H1 (cell line): ENCODE measurements around the gene MITF. TPM values are rescaled to one million over a fixed set of nuclear protein-coding genes. Genes with fewer than 3 reads are reported as not detected.

Source experiments
- CTCF ChIA-PET: fragments of 300-600 bp; sonication (Branson Sonifier 250); formaldehyde crosslinking; loops from one replicate; lab custom pipeline; 2021; ENCODE audit not compliant: partially characterized antibody; lab: Charles Lee
- POLR2A ChIA-PET: fragments of 300-600 bp; sonication (Branson Sonifier 250); formaldehyde crosslinking; loops from one replicate; lab custom pipeline; 2021; ENCODE audit warnings: inconsistent platforms; ENCODE audit not compliant: partially characterized antibody; lab: Charles Lee
- DNase-seq, 2 experiments: peaks; one replicate each; pipeline versions ENCODE4 v3.0.0 to v3.0.0-alpha.2; 2010 to 2022; ENCODE audit warnings: low spot score in 2 of 2, low read depth in 1 of 2, mixed read lengths in 1 of 2
- FAIRE-seq: peaks from 2 replicates; lab custom pipeline; 2011; peaks lifted over from hg19 to GRCh38; lab: Jason Lieb, UNC
- H2AFZ ChIP-seq: 2 replicates; pipeline ENCODE4 v1.8.1; 2012; ENCODE audit warnings: low read length, inconsistent platforms
- H2AK5ac ChIP-seq: 2 replicates; pipeline ENCODE4 v1.6.1; 2013; ENCODE audit warnings: low read depth, low read length
- H2BK120ac ChIP-seq: replicated peaks from 2 replicates; pipeline ENCODE3; 2013; ENCODE audit warnings: low read depth, low read length, inconsistent platforms
- H2BK12ac ChIP-seq: 2 replicates; pipeline ENCODE4 v1.6.1; 2013; ENCODE audit warnings: low read depth, low read length
- H2BK15ac ChIP-seq: 2 replicates; pipeline ENCODE4 v1.6.1; 2013; ENCODE audit warnings: low read length
- H2BK20ac ChIP-seq: 2 replicates; pipeline ENCODE4 v1.6.1; 2013; ENCODE audit warnings: low read length
- H2BK5ac ChIP-seq: 2 replicates; pipeline ENCODE4 v1.6.1; 2013; ENCODE audit warnings: low read depth, low read length
- H3K14ac ChIP-seq: 2 replicates; pipeline ENCODE4 v1.6.1; 2013; ENCODE audit warnings: inconsistent platforms; ENCODE audit not compliant: insufficient read length
- H3K18ac ChIP-seq: 2 replicates; pipeline ENCODE4 v1.6.1; 2013; ENCODE audit warnings: low read length; ENCODE audit errors: extremely low read depth
- H3K23ac ChIP-seq: 2 replicates; pipeline ENCODE4 v1.6.1; 2013; ENCODE audit warnings: inconsistent platforms; ENCODE audit not compliant: insufficient read length
- H3K23me2 ChIP-seq: 2 replicates; pipeline ENCODE4 v1.6.1; 2013; ENCODE audit warnings: low read depth, low read length
- H3K27ac ChIP-seq: 2 replicates; pipeline ENCODE4 v1.6.1; 2011; ENCODE audit warnings: low read depth, low read length, inconsistent platforms
- H3K27me3 ChIP-seq, 4 experiments: replicated peaks in 1 of 4; 1 replicate in 1 of 4; 2 replicates in 3 of 4; pipeline versions ENCODE4 v1.6.1 to v1.8.1; 2011 to 2013; ENCODE audit warnings: low read length in 3 of 4, mild to moderate bottlenecking in 3 of 4, inconsistent platforms in 2 of 4, mixed read lengths in 2 of 4, moderate library complexity in 1 of 4; ENCODE audit not compliant: control insufficient read depth in 3 of 4, insufficient read depth in 3 of 4; ENCODE audit errors: extremely low read depth in 1 of 4
- H3K36me3 ChIP-seq, 4 experiments: 2 replicates each; pipeline versions ENCODE4 v1.6.1 to v1.8.1; 2011 to 2013; ENCODE audit warnings: mild to moderate bottlenecking in 4 of 4, low read length in 3 of 4, moderate library complexity in 2 of 4, control low read depth in 1 of 4, inconsistent platforms in 1 of 4; ENCODE audit not compliant: insufficient read depth in 4 of 4, control insufficient read depth in 2 of 4
- H3K4ac ChIP-seq: replicated peaks from 2 replicates; pipeline ENCODE3; 2013; ENCODE audit warnings: low read length, low read depth, mixed read lengths, inconsistent platforms; ENCODE audit not compliant: insufficient read length
- H3K4me1 ChIP-seq, 4 experiments: replicated peaks in 1 of 4; 1 replicate in 1 of 4; 2 replicates in 3 of 4; pipeline versions ENCODE4 v1.6.1 to v1.8.1; 2011 to 2013; ENCODE audit warnings: low read length in 3 of 4, inconsistent platforms in 2 of 4, mixed read lengths in 1 of 4; ENCODE audit not compliant: insufficient read depth in 4 of 4, control insufficient read depth in 3 of 4
- H3K4me2 ChIP-seq, 2 experiments: 2 replicates each; pipeline versions ENCODE4 v1.6.1 to v1.8.1; 2011 to 2013; ENCODE audit warnings: low read depth in 2 of 2, low read length in 2 of 2, control low read depth in 1 of 2, inconsistent platforms in 1 of 2, mild to moderate bottlenecking in 1 of 2; ENCODE audit not compliant: insufficient read depth in 1 of 2
- H3K4me3 ChIP-seq, 4 experiments: fragments of 200-600, 300-600 bp in 1 of 4; sonication (generic), shearing (Covaris generic), sonication (Bioruptor Twin) in 1 of 4; 2 replicates each; pipeline versions ENCODE4 v1.5.1 to v1.8.1; 2011 to 2016; ENCODE audit warnings: low read length in 4 of 4, low read depth in 3 of 4, control low read depth in 2 of 4, inconsistent platforms in 2 of 4, mild to moderate bottlenecking in 2 of 4, mixed read lengths in 1 of 4, moderate library complexity in 1 of 4; ENCODE audit not compliant: insufficient read depth in 2 of 4; ENCODE audit errors: extremely low read depth in 1 of 4
- H3K56ac ChIP-seq: replicated peaks from 2 replicates; pipeline ENCODE3; 2013; ENCODE audit warnings: low read depth, mild to moderate bottlenecking, mixed read lengths, low read length, inconsistent platforms; ENCODE audit not compliant: insufficient read length
- H3K79me1 ChIP-seq: 2 replicates; pipeline ENCODE4 v1.6.1; 2013; ENCODE audit warnings: low read depth, low read length, control low read depth
- H3K79me2 ChIP-seq, 2 experiments: 2 replicates each; pipeline versions ENCODE4 v1.6.1 to v1.8.1; 2012 to 2013; ENCODE audit warnings: low read length in 2 of 2, mild to moderate bottlenecking in 2 of 2, inconsistent platforms in 1 of 2; ENCODE audit not compliant: insufficient read depth in 2 of 2, control insufficient read depth in 1 of 2
- H3K9ac ChIP-seq, 4 experiments: replicated peaks in 1 of 4; 1 replicate in 1 of 4; 2 replicates in 3 of 4; pipeline versions ENCODE4 v1.6.1 to v1.8.1; 2011 to 2013; ENCODE audit warnings: low read depth in 3 of 4, low read length in 3 of 4, control low read depth in 2 of 4, mild to moderate bottlenecking in 2 of 4, moderate library complexity in 2 of 4, inconsistent platforms in 1 of 4; ENCODE audit errors: extremely low read depth in 1 of 4
- H3K9me3 ChIP-seq, 2 experiments: 2 replicates each; pipeline versions ENCODE4 v1.6.1 to v1.8.1; 2012 to 2013; ENCODE audit warnings: mild to moderate bottlenecking in 2 of 2, moderate library complexity in 2 of 2, control low read depth in 1 of 2, inconsistent platforms in 1 of 2, low read depth in 1 of 2, low read length in 1 of 2, mixed read lengths in 1 of 2; ENCODE audit not compliant: insufficient read depth in 2 of 2
- H4K20me1 ChIP-seq, 2 experiments: replicated peaks in 1 of 2; 2 replicates each; pipeline versions ENCODE3 to v1.8.1; 2011 to 2013; ENCODE audit warnings: inconsistent platforms in 2 of 2, low read length in 2 of 2, mild to moderate bottlenecking in 1 of 2; ENCODE audit not compliant: insufficient read depth in 2 of 2, control insufficient read depth in 1 of 2
- H4K5ac ChIP-seq: 2 replicates; pipeline ENCODE4 v1.6.1; 2013; ENCODE audit warnings: low read length, low read depth, mixed read lengths, inconsistent platforms; ENCODE audit not compliant: insufficient read length
- H4K8ac ChIP-seq: 2 replicates; pipeline ENCODE4 v1.8.0; 2013; ENCODE audit warnings: mild to moderate bottlenecking, moderate library complexity, low read length, inconsistent platforms; ENCODE audit not compliant: insufficient read depth; ENCODE audit errors: extremely low read depth
- H4K91ac ChIP-seq: replicated peaks from 2 replicates; pipeline ENCODE3; 2013; ENCODE audit warnings: low read length, mixed read lengths, inconsistent platforms; ENCODE audit not compliant: insufficient read length
- CREB1 ChIP-seq: IDR thresholded peaks from 2 replicates; pipeline ENCODE4 v1.6.1; 2012; ENCODE audit warnings: inconsistent platforms
- WGBS, 2 experiments: shearing (Covaris generic) in 1 of 2; methylation state at CpG; one replicate each; pipeline versions ENCODE4 v1.1.6 to v1.1.7; 2013 to 2015; ENCODE audit warnings: low lambda C conversion rate in 2 of 2, mixed read lengths in 2 of 2, inconsistent platforms in 1 of 2, low coverage in 1 of 2, missing lambda C conversion rate in 1 of 2; ENCODE audit not compliant: insufficient replicate concordance in 2 of 2, insufficient coverage in 1 of 2, insufficient read length in 1 of 2; ENCODE audit errors: extremely low coverage in 1 of 2, missing lambda C conversion rate in 1 of 2; 5-methylcytosine and 5-hydroxymethylcytosine counted together
- polyA plus RNA-seq, 7 experiments: library from polyadenylated mRNA; depleted of rRNA in 3 of 7; stranded (reverse) in 5 of 7; unstranded in 2 of 7; fragments of >200 nt in 5 of 7; fragments of 200-250 nt in 2 of 7; gene quantifications; 1 replicate in 5 of 7; 2 replicates in 1 of 7; 4 replicates in 1 of 7; pipeline versions ENCODE4 v1.2.1 to v1.2.3, GENCODE V29; 2011 to 2013; ENCODE audit warnings: missing spikeins in 2 of 7, mixed read lengths in 2 of 7
- total RNA-seq: library from RNA; stranded (reverse); fragmentation: NEBNext Ultra II Directional; extraction: Animal tissue kit (Norgen Biotek cat#: 25700); gene quantifications from 2 replicates; pipeline ENCODE4 v1.2.1, GENCODE V29; 2021
- TF ChIP-seq, protein P1 (sequence below), 3 experiments: IDR thresholded peaks; 1 replicate in 2 of 3; 2 replicates in 1 of 3; pipeline versions ENCODE4 v1.5.1 to v1.6.1; 2011; ENCODE audit warnings: low read length in 3 of 3, mild to moderate bottlenecking in 3 of 3, inconsistent platforms in 2 of 3, low read depth in 1 of 3, moderate library complexity in 1 of 3; ENCODE audit not compliant: insufficient read depth in 1 of 3; ENCODE audit errors: control extremely low read depth in 1 of 3

MITF gene
- total and polyA plus RNA-seq, 2 of the 8 experiments (the other 6 are each of a cell fraction or from before 2014, with no cell fraction given): 0.53 to 1.4 TPM

DNA sequence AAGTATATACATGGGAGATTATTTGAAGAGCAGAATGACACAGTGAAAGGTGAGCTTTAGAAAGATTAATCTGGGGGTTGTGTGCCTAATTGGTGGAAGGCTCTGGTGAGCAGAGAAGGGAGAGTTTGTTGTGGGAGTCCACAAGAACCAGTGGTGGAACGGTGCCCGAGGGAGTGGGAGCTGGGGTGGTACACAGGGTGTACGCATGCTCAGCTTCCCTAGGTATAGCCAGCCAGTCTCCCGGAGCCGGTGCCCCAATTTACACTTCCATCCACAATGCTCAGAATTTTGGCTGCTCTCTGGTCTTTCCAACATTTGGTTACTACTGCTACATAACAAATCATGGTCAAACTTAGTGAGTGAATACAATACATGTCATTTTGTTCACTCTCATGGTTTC lies 92.5 kb downstream of the MITF start:
- Histone ChIP-seq H3K9ac (no peak overlapping the region), H3K4me1 (no peaks in the 10 kb centered on the region), H4K8ac (no peak overlapping the region), H4K91ac (no peak overlapping the region), H3K27ac (no peak overlapping the region), H3K36me3 (no peaks in the 10 kb centered on the region), H3K23ac (no peak overlapping the region), H3K23me2 (no peaks in the 10 kb centered on the region), H3K27me3 (no peaks in the 10 kb centered on the region), H3K14ac (no peak overlapping the region), H2AFZ (no peak overlapping the region), H2AK5ac (no peak overlapping the region), H4K5ac (no peak overlapping the region), H3K79me1 (no peaks in the 10 kb centered on the region), H3K4me3 (no peak overlapping the region), H2BK12ac (no peak overlapping the region), H4K20me1 (no peaks in the 10 kb centered on the region), H2BK20ac (no peak overlapping the region), H3K79me2 (no peaks in the 10 kb centered on the region), H2BK120ac (no peak overlapping the region), H3K4me2 (no peak overlapping the region), H3K9me3 (no peaks in the 10 kb centered on the region), H3K18ac (no peak overlapping the region), H3K4ac (no peak overlapping the region), H2BK5ac (no peak overlapping the region), H3K56ac (no peak overlapping the region), H2BK15ac (no peak overlapping the region)
- CTCF ChIA-PET: interaction anchor here (0.9 kb wide), 1 partner anchor 141 kb away, joined by 3 read pairs; no protein-coding TSS in a partner anchor
- POLR2A ChIA-PET: no interaction called here
- WGBS, 2 experiments: 60% methylated on average over 5 of the region's 5 CpGs; no CpG with 5 or more reads in 1 of the 2 experiments
- no peak for TF ChIP-seq CREB1
- TF ChIP-seq, protein P1, sequence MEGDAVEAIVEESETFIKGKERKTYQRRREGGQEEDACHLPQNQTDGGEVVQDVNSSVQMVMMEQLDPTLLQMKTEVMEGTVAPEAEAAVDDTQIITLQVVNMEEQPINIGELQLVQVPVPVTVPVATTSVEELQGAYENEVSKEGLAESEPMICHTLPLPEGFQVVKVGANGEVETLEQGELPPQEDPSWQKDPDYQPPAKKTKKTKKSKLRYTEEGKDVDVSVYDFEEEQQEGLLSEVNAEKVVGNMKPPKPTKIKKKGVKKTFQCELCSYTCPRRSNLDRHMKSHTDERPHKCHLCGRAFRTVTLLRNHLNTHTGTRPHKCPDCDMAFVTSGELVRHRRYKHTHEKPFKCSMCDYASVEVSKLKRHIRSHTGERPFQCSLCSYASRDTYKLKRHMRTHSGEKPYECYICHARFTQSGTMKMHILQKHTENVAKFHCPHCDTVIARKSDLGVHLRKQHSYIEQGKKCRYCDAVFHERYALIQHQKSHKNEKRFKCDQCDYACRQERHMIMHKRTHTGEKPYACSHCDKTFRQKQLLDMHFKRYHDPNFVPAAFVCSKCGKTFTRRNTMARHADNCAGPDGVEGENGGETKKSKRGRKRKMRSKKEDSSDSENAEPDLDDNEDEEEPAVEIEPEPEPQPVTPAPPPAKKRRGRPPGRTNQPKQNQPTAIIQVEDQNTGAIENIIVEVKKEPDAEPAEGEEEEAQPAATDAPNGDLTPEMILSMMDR (IDR thresholded peaks at IDR 0.05; ENCODE audit: control extremely low read depth in 1 of 3, insufficient read depth in 1 of 3, low read depth in 1 of 3, low read length in 3 of 3): no peak
- no peak for FAIRE-seq
- no peak for DNase-seq
